Activated CD8-positive, alpha-beta T cell treated with anti-CD3 and anti-CD28 coated beads for 36 hours (primary cell): ENCODE results near the gene ZDHHC3. TPM values are rescaled to one million over a fixed set of nuclear protein-coding genes. Genes with fewer than 3 reads are reported as not detected.
"Not testable (repeated sequence)": the region's sequence is repeated elsewhere in the genome, so short reads cannot be mapped to it uniquely, and the experiment has no call there.

Source experiments
- ATAC-seq: fragments of 200-7000 bp; cut with Tn5 transposase; one replicate; pipeline ENCODE4 v1.10.0; 2021; ENCODE audit warnings: mild to moderate bottlenecking, moderate library complexity
- CTCF ChIA-PET: fragments of 350-600 bp; sonication (Branson Sonifier 250); formaldehyde crosslinking; loops from one replicate; lab custom pipeline; 2021; ENCODE audit warnings: antibody characterized with exemption; lab: Charles Lee
- POLR2A ChIA-PET: fragments of 350-600 bp; sonication (Branson Sonifier 250); formaldehyde crosslinking; loops from one replicate; lab custom pipeline; 2021; ENCODE audit warnings: antibody characterized with exemption; lab: Charles Lee
- DNase-seq: peaks from one replicate; pipeline ENCODE4 v3.0.0-alpha.2; 2020
- H3K27ac Mint-ChIP-seq: one replicate; pipeline ENCODE4 v1.8.0; 2021; ENCODE audit warnings: mild to moderate bottlenecking, mixed read lengths
- H3K27me3 Mint-ChIP-seq: one replicate; pipeline ENCODE4 v1.8.0; 2021; ENCODE audit warnings: mixed read lengths
- H3K36me3 Mint-ChIP-seq: one replicate; pipeline ENCODE4 v1.8.0; 2021; ENCODE audit warnings: low read depth, mixed read lengths
- H3K4me1 Mint-ChIP-seq: one replicate; pipeline ENCODE4 v1.8.0; 2021; ENCODE audit warnings: low read depth, mixed read lengths
- H3K4me3 Mint-ChIP-seq: one replicate; pipeline ENCODE4 v1.8.0; 2021; ENCODE audit warnings: mild to moderate bottlenecking, moderate library complexity, mixed read lengths
- H3K9me3 Mint-ChIP-seq: one replicate; pipeline ENCODE4 v1.8.0; 2021; ENCODE audit warnings: mixed read lengths
- CTCF ChIP-seq: fragments of 200-600 bp; IDR thresholded peaks from one replicate; pipeline ENCODE4 v1.8.0; 2022; ENCODE audit warnings: antibody characterized with exemption, mild to moderate bottlenecking
- intact Hi-C: fragments of 100-400 bp; cut with micrococcal nuclease; formaldehyde crosslinking; loops from one replicate; pipeline ENCODE4 v1.10.0; 2022
- total RNA-seq, 2 experiments: library from RNA; stranded (reverse); gene quantifications; one replicate each; pipeline ENCODE4 v1.2.3, GENCODE V29; 2021

The ZDHHC3 gene
- total RNA-seq, 2 experiments from 2014 or later: 28.6 to 36.0 TPM

DNA sequence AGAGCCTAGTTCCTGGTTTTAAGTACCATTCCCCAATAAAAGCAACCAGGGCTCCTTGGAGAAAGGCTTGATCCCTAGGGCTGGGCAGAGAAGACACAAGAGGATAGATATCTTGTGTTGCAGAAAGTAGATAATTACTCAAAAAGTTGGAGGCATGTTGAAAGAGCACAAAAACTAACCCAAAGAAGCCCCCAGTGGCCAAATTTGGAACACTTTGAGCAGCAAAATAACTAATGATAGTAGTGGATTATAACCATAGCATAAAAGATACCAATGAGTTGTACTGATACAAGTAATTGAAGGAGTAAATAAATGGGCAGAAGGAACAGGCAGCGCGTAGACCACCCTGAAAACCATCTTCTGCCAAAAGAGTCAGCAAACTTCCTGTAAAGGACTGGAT is 12.1 kb upstream of the ZDHHC3 start:
- no peak overlapping the region for H3K27ac Mint-ChIP-seq
- ChIA-PET CTCF (interaction anchor here (1.3 to 3.9 kb wide), 5 partner anchors 9 to 52 kb away, joined by 3 to 26 read pairs (median 6); partner anchors contain the start of genes EXOSC7 and ZDHHC3), POLR2A (interaction anchor here (7.6 kb wide), 1 partner anchor 11 kb away, joined by 48 read pairs; the partner anchor contains the start of genes EXOSC7 and ZDHHC3)
- ATAC-seq: no peak
- intact Hi-C loops: no loop called here
- H3K36me3 Mint-ChIP-seq: peaks cover 56% of the 10 kb centered on the region
- no peak overlapping the region for H3K4me3 Mint-ChIP-seq
- no peaks in the 10 kb centered on the region for H3K27me3 Mint-ChIP-seq
- peak; percentile 53 for TF ChIP-seq CTCF
- H3K4me1 Mint-ChIP-seq: peaks cover 44% of the 10 kb centered on the region
- peak; percentile 26 for DNase-seq
- no peaks in the 10 kb centered on the region for H3K9me3 Mint-ChIP-seq

- CTCF ChIA-PET: interaction anchor here (0.9 to 3.9 kb wide), 6 partner anchors 10 to 21 kb away, joined by 3 to 26 read pairs (median 4); partner anchors contain the start of genes EXOSC7 and ZDHHC3
Measured at GRCh38 chr3:44987332-44987731, 11.4 kb upstream of the ZDHHC3 start.

DNA sequence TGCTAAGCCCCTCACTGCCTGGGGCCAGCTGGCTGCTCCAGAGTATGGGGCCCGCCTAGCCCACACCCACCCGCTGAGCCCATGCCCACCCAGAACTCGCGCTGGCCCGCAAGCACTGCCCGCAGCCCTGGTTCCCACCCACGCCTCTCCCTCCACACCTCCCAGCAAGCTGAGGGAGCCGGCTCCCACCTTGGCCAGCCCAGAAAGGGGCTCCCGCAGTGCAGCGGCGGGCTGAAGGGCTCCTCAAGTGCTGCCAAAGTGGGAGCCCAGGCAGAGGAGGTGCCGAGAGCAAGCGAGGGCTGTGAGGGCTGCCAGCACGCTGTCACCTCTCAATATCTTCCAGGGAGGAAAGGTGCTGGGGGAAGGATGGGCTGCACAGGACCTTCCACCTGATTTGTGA is 10.4 kb upstream of the ZDHHC3 start:
- H3K27me3 Mint-ChIP-seq, H3K4me3 Mint-ChIP-seq, H3K9me3 Mint-ChIP-seq, intact Hi-C loops, ATAC-seq, H3K27ac Mint-ChIP-seq, DNase-seq: not testable (repeated sequence)
- Mint-ChIP-seq H3K4me1 (peaks cover 49% of the 10 kb centered on the region), H3K36me3 (peaks cover 45% of the 10 kb centered on the region)
- POLR2A ChIA-PET: interaction anchor here (0.5 to 1.8 kb wide), 2 partner anchors 9 to 65 kb away, joined by 3 to 5 read pairs; no protein-coding TSS in a partner anchor
- CTCF ChIA-PET: interaction anchor here (0.9 to 3.9 kb wide), 2 partner anchors 10 to 19 kb away, joined by 3 to 26 read pairs; partner anchors contain the start of genes EXOSC7 and ZDHHC3

More at GRCh38 chr3:44987332-44987731, 11.4 kb upstream of the ZDHHC3 start:
- POLR2A ChIA-PET: interaction anchor here (0.6 to 7.6 kb wide), 2 partner anchors 10 to 47 kb away, joined by 3 to 48 read pairs; partner anchors contain the start of genes EXOSC7 and ZDHHC3
- DNase-seq (no peak), ATAC-seq (no peak)
- H3K4me3 Mint-ChIP-seq: no peak overlapping the region
- no peak for TF ChIP-seq CTCF
- H3K36me3 Mint-ChIP-seq: peaks cover 50% of the 10 kb centered on the region
- intact Hi-C loops: no loop called here
- H3K9me3 Mint-ChIP-seq: no peaks in the 10 kb centered on the region
- no peaks in the 10 kb centered on the region for H3K27me3 Mint-ChIP-seq
- no peak overlapping the region for H3K27ac Mint-ChIP-seq
- H3K4me1 Mint-ChIP-seq: peaks cover 44% of the 10 kb centered on the region

DNA sequence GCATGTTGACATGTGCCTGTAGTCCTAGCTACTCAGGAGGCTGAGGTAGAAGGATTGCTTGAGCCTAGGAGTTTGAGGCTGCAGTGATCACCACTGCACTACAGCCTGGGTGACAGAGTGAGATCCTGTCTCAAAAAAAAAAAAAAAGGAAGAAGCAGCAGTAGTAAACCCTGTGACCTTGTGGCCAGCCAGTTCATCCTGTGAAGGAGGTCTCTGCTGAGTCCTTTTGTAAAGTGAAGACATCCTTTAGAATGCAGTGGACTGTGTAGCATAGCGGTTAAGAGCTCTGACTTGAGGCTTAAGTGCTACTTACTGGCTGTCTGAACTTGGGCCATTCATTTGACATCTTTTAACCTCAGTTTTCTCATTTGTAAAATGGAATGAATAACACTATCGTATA is 8.4 kb upstream of the ZDHHC3 start:
- DNase-seq: no peak
- TF ChIP-seq CTCF: no peak
- Mint-ChIP-seq H3K27ac (no peak overlapping the region), H3K36me3 (peaks cover 39% of the 10 kb centered on the region), H3K9me3 (no peaks in the 10 kb centered on the region), H3K27me3 (no peaks in the 10 kb centered on the region), H3K4me1 (peaks cover 60% of the 10 kb centered on the region), H3K4me3 (no peak overlapping the region)
- POLR2A ChIA-PET: interaction anchor here (1.3 to 1.8 kb wide), 3 partner anchors 9 to 222 kb away, joined by 3 to 12 read pairs (median 5); partner anchors contain the start of genes EXOSC7 and ZDHHC3
- CTCF ChIA-PET: interaction anchor here (0.9 to 3.2 kb wide), 3 partner anchors 9 to 52 kb away, joined by 3 to 24 read pairs (median 3); no protein-coding TSS in a partner anchor
- peak; percentile 50 for ATAC-seq
- intact Hi-C loops: no loop called here

GRCh38 chr3:44983484-44983941 is 7.5 kb upstream of the ZDHHC3 start:
- Mint-ChIP-seq H3K4me1 (peaks cover 68% of the 10 kb centered on the region), H3K36me3 (peaks cover 36% of the 10 kb centered on the region), H3K27me3 (no peaks in the 10 kb centered on the region), H3K4me3 (no peak overlapping the region), H3K27ac (no peak overlapping the region), H3K9me3 (no peaks in the 10 kb centered on the region)
- CTCF ChIA-PET: interaction anchor here (1.5 to 3.2 kb wide), 2 partner anchors 10 to 15 kb away, joined by 3 to 24 read pairs; no protein-coding TSS in a partner anchor
- POLR2A ChIA-PET: interaction anchor here (0.6 to 1.3 kb wide), 2 partner anchors 50 to 221 kb away, joined by 3 read pairs; no protein-coding TSS in a partner anchor
- DNase-seq: no peak
- intact Hi-C loops: no loop called here
- TF ChIP-seq CTCF: no peak
- no peak for ATAC-seq
